ENCODE data around the gene MBD5.

The MBD5 gene

DNA sequence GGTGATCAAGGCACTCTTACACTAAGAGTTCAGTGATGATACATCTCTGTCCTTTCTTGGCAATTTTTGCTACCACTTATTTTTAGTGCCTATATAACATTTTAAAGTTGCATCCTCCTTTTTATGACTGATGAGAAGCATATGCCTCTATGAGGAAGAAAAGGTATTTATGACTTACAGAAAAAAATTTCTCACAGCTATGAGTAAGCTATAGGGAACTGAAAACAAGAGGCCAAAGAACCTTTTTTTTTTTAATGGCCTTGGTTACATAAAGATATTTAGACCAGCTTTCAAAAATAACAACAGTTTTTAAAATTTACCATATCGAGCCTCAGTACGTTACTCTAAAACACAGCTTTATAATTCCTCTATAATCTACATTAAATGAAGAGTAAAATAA lies 21.3 kb downstream of the MBD5 start:
- H3K4me3 ChIP-seq (ENCODE audit: low read depth, low read length): no peak overlapping the region
- TF ChIP-seq, protein P1, sequence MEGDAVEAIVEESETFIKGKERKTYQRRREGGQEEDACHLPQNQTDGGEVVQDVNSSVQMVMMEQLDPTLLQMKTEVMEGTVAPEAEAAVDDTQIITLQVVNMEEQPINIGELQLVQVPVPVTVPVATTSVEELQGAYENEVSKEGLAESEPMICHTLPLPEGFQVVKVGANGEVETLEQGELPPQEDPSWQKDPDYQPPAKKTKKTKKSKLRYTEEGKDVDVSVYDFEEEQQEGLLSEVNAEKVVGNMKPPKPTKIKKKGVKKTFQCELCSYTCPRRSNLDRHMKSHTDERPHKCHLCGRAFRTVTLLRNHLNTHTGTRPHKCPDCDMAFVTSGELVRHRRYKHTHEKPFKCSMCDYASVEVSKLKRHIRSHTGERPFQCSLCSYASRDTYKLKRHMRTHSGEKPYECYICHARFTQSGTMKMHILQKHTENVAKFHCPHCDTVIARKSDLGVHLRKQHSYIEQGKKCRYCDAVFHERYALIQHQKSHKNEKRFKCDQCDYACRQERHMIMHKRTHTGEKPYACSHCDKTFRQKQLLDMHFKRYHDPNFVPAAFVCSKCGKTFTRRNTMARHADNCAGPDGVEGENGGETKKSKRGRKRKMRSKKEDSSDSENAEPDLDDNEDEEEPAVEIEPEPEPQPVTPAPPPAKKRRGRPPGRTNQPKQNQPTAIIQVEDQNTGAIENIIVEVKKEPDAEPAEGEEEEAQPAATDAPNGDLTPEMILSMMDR (IDR thresholded peaks at IDR 0.05; ENCODE audit: low read depth, low read length, missing control alignments): no peak
- DNase-seq (ENCODE audit: low read depth): no peak
- in situ Hi-C loops (cut with HindIII; ENCODE audit: low sequenced_read_pairs): no loop called here

DNA sequence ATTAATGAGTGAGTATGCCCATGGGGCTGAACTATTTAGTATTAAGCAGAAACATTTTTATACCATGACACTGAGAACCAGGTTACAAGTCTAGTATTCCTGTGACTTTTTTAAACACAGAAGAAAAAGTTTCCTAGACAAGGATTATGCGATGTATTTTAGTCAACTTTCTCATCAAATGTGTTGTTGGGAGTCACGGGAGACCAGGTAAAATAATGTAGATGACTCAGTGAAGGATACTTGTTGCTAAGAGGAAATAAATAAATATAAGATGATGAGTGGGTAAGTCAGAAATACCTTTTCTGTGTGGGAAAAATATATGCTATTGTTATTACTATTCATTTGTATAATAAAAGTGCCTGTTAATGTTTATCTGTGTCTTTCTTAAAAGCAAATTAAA lies 23.4 kb downstream of the MBD5 start:
- in situ Hi-C loops (cut with HindIII; ENCODE audit: low sequenced_read_pairs): no loop called here
- TF ChIP-seq, protein P1 (IDR thresholded peaks at IDR 0.05; ENCODE audit: low read depth, low read length, missing control alignments): no peak

GRCh38 chr2:148046802-148047201 lies 25.9 kb downstream of the MBD5 start:
- in situ Hi-C loops (cut with HindIII; ENCODE audit: low sequenced_read_pairs): no loop called here

More for the DNA sequence above, 23.4 kb downstream of the MBD5 start:
- H3K4me3 ChIP-seq (ENCODE audit: low read depth, low read length): no peak overlapping the region
- DNase-seq (ENCODE audit: low read depth): no peak

GRCh38 chr2:148048475-148049221 lies 27.8 kb downstream of the MBD5 start:
- no peak overlapping the region for H3K4me3 ChIP-seq (ENCODE audit: low read depth, low read length)
- peak; percentile 49 for DNase-seq (ENCODE audit: low read depth)
- TF ChIP-seq, protein P1 (IDR thresholded peaks at IDR 0.05; ENCODE audit: low read depth, low read length, missing control alignments): no peak
- in situ Hi-C loops (cut with HindIII; ENCODE audit: low sequenced_read_pairs): no loop called here

More at GRCh38 chr2:148046802-148047201, 25.9 kb downstream of the MBD5 start:
- no peak overlapping the region for H3K4me3 ChIP-seq (ENCODE audit: low read depth, low read length)
- no peak for DNase-seq (ENCODE audit: low read depth)
- TF ChIP-seq, protein P1 (IDR thresholded peaks at IDR 0.05; ENCODE audit: low read depth, low read length, missing control alignments): no peak

- in situ Hi-C loops (cut with HindIII; ENCODE audit: low sequenced_read_pairs): no loop called here
Observed at GRCh38 chr2:148049284-148049683, 28.4 kb downstream of the MBD5 start.

GRCh38 chr2:148052687-148053086 lies 31.8 kb downstream of the MBD5 start:
- in situ Hi-C loops (cut with HindIII; ENCODE audit: low sequenced_read_pairs): no loop called here
- TF ChIP-seq, protein P1 (IDR thresholded peaks at IDR 0.05; ENCODE audit: low read depth, low read length, missing control alignments): no peak
- H3K4me3 ChIP-seq (ENCODE audit: low read depth, low read length): no peak overlapping the region
- DNase-seq (ENCODE audit: low read depth): no peak

More at GRCh38 chr2:148049284-148049683, 28.4 kb downstream of the MBD5 start:
- TF ChIP-seq, protein P1 (IDR thresholded peaks at IDR 0.05; ENCODE audit: low read depth, low read length, missing control alignments): no peak
- no peak overlapping the region for H3K4me3 ChIP-seq (ENCODE audit: low read depth, low read length)
- DNase-seq (ENCODE audit: low read depth): peak; percentile 12
